Measurements from ENCODE around the gene AIF1L.

Gene AIF1L

DNA sequence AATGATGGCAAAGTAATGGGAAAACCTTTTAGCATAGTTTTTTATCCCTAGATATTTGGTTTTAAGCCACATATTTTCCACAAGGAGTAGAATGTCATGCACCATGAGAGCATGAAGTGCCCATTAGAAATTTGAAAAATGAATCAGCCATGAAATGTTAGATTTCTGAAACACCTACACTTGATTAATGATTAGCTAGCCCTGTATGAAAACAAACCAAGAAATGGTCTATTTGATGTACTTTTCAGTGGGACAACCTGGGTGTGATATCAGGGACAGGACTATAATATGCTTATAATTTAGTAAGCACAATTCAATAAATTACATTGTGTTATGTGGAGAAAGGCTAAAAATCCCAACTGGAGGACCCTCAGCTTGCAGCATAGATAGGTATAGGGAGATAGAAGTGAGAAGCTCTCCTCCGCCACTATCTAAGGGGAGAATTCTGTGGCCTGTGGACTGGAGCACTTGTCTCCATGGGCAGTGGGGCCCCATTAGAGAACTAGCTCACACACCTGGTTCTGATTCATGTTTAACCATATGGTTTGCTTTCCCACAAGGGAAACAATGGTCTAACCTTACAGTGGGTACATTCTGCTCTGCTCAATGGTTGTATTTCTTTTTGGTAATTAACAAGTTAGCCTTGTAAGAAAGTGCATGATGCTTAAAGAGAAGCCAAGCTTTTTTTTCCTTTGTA is 64.2 kb downstream of the AIF1L start:
- TF ChIP-seq, protein P1, sequence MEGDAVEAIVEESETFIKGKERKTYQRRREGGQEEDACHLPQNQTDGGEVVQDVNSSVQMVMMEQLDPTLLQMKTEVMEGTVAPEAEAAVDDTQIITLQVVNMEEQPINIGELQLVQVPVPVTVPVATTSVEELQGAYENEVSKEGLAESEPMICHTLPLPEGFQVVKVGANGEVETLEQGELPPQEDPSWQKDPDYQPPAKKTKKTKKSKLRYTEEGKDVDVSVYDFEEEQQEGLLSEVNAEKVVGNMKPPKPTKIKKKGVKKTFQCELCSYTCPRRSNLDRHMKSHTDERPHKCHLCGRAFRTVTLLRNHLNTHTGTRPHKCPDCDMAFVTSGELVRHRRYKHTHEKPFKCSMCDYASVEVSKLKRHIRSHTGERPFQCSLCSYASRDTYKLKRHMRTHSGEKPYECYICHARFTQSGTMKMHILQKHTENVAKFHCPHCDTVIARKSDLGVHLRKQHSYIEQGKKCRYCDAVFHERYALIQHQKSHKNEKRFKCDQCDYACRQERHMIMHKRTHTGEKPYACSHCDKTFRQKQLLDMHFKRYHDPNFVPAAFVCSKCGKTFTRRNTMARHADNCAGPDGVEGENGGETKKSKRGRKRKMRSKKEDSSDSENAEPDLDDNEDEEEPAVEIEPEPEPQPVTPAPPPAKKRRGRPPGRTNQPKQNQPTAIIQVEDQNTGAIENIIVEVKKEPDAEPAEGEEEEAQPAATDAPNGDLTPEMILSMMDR (IDR thresholded peaks at IDR 0.05; ENCODE audit: insufficient read depth, missing control alignments), result no peak
- no peak for FAIRE-seq
- DNase-seq (ENCODE audit: insufficient read length, low spot score), result no peak

DNA sequence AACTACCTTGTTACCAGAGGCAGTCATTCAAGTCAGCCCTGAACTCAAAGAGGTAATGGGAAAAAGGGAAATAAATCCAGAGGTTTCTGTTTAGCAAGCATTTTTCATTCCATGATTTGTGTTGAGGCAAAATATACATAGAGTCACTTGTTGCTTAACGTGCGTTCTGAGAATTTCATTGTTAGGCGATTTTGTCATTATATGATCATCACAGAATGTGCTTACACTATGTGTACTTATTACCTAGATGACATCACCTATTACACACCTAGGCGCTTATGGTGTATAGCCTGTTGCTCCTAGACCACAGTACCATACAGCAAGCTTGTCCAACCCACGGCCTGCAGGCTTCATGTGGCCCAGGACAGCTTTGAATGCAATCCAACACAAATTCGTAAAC is 65.3 kb downstream of the AIF1L start:
- DNase-seq (ENCODE audit: insufficient read length, low spot score), result no peak
- no peak for FAIRE-seq
- TF ChIP-seq, protein P1 (IDR thresholded peaks at IDR 0.05; ENCODE audit: insufficient read depth, missing control alignments), result no peak

DNA sequence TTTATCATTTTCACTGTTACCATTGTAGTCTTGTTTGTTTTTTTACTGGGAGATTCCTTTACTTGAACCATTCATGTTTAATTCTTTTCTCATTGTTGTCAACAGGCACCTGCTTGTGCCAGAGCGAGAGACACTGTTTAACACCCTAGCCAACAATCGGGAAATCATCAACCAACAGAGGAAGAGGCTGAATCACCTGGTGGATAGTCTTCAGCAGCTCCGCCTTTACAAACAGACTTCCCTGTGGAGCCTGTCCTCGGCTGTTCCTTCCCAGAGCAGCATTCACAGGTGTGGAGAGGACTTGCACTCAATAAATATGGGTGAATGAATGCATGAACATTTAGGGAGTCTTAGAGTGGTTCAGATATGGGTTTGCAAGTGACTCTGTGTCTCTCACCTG is 66.6 kb downstream of the AIF1L start:
- no peak for FAIRE-seq
- DNase-seq (ENCODE audit: insufficient read length, low spot score), result no peak
- TF ChIP-seq, protein P1 (IDR thresholded peaks at IDR 0.05; ENCODE audit: insufficient read depth, missing control alignments), result no peak

DNA sequence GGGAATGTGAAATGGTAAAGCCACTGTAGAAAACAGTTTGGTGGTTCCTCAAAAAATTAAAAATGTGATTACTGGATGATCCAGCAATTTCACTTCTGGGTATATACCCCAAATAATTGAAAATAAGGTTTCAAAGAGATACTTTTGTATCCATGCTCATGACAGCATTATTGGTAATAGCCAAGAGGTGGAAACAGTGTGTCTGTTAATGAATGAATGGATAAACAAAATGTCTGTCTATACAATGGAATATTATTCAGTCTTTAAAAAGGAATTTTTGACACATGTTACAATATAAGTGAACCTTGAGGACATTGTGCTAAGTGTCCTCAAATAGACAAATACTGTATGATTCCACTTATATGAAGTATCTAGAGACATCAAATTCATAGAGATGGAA is 69.2 kb downstream of the AIF1L start:
- no peak for FAIRE-seq
- TF ChIP-seq, protein P1 (IDR thresholded peaks at IDR 0.05; ENCODE audit: insufficient read depth, missing control alignments), result no peak
- DNase-seq (ENCODE audit: insufficient read length, low spot score), result no peak

DNA sequence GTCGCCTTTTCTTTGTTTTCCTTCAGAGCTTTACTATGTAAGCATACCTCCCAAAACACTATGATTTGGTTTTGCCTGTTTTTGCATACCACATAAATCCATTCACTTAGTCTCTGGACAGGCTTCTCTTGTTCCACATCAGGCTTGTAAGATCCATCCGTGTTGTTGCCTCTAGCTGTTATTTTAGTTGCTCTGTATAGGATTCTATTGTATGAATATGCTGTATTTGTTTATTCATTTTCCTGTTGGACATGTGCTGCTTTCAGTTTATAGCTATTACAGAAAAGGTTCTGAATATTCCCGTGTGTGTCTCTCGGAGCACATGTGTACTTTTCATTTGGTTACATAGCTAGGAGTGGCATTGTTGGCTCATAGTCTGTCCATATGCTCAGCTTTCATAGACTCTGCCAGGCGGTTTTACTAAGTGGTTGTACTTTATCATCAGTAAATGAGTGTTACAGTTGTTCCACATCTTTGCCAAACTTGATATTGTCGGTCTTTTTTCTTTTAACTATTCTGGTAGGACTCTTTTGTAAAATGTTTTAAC is 70.9 kb downstream of the AIF1L start:
- no peak for FAIRE-seq
- TF ChIP-seq, protein P1 (IDR thresholded peaks at IDR 0.05; ENCODE audit: insufficient read depth, missing control alignments), result no peak
- DNase-seq (ENCODE audit: insufficient read length, low spot score), result no peak

- TF ChIP-seq, protein P1 (IDR thresholded peaks at IDR 0.05; ENCODE audit: insufficient read depth, missing control alignments), result no peak
- no peak for FAIRE-seq
- DNase-seq (ENCODE audit: insufficient read length, low spot score), result no peak
Observed at GRCh38 chr9:131167936-131168335, 71.6 kb downstream of the AIF1L start.

DNA sequence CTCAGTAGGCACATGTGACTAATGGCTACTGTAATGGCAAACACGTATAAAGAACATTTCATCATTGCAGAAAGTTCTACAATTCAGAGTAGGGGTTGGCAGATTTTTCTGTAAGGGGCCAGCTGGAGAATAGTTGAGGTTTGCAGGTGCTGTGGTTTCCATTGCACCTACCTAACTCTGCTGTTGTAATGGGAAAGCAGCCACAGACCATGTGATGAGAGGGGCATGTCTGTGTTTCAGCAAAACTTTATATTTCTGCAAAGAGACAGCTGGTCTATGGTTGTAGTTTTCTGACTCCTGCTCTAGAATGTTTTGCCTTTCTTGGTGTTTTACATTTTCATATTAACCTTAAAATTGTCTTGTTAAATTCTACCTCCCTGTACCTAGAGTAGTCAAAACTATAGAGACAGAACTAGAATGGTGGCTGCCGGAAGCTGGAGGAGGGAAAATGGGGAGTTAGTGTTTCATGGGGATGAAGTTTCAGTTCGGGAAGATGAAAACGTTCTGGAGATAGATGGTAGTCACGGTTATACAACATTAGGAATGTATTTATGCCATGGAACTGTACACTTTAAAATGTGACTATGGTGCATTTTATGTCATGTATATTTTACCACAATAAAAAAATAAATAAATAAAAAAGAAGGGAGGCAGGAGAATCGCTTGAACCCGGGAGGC is 73.4 kb downstream of the AIF1L start:
- TF ChIP-seq, protein P1 (IDR thresholded peaks at IDR 0.05; ENCODE audit: insufficient read depth, missing control alignments), result no peak
- FAIRE-seq (no peak), DNase-seq (ENCODE audit: insufficient read length, low spot score) (no peak)

Data from D721Med (cell line).